Fibroblast of mammary gland (primary cell): ENCODE data around the gene STK24.

Experiments used
- DNase-seq: peaks from one replicate; pipeline ENCODE4 v3.0.0-alpha.2; 2010; ENCODE audit warnings: low read depth
- H3K4me3 ChIP-seq: 2 replicates; pipeline ENCODE4 v1.5.1; 2011; ENCODE audit warnings: low read depth, mild to moderate bottlenecking, low read length, moderate library complexity; ENCODE audit not compliant: control insufficient read depth
- TF ChIP-seq, protein P1 (sequence below): conservative IDR thresholded peaks from 2 replicates; pipeline ENCODE4 v1.5.1; 2011; ENCODE audit warnings: low read depth, low read length, inconsistent platforms; ENCODE audit not compliant: control insufficient read depth, insufficient read depth

Gene STK24

DNA sequence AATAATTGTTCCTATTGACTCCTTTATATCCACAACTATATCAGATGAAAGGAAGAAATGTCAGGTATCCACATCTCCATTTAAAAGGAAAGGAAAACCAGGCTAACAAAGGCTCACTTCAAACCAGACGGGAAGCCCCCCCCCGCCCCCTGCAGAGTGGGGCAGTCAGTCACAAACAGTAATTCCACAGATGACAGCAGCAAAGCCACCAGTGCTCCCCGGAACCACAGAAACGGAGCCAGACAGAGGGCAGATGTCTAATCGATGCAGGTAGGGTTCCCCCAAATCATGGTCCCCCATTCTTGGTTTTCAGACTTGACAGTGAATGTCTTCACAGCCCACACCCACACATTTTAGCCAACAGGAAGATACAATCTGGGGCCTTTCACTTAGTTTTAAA is 100.8 kb downstream of the STK24 start:
- H3K4me3 ChIP-seq, result no peak overlapping the region
- DNase-seq, result no peak
- TF ChIP-seq, protein P1, sequence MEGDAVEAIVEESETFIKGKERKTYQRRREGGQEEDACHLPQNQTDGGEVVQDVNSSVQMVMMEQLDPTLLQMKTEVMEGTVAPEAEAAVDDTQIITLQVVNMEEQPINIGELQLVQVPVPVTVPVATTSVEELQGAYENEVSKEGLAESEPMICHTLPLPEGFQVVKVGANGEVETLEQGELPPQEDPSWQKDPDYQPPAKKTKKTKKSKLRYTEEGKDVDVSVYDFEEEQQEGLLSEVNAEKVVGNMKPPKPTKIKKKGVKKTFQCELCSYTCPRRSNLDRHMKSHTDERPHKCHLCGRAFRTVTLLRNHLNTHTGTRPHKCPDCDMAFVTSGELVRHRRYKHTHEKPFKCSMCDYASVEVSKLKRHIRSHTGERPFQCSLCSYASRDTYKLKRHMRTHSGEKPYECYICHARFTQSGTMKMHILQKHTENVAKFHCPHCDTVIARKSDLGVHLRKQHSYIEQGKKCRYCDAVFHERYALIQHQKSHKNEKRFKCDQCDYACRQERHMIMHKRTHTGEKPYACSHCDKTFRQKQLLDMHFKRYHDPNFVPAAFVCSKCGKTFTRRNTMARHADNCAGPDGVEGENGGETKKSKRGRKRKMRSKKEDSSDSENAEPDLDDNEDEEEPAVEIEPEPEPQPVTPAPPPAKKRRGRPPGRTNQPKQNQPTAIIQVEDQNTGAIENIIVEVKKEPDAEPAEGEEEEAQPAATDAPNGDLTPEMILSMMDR, result no peak

DNA sequence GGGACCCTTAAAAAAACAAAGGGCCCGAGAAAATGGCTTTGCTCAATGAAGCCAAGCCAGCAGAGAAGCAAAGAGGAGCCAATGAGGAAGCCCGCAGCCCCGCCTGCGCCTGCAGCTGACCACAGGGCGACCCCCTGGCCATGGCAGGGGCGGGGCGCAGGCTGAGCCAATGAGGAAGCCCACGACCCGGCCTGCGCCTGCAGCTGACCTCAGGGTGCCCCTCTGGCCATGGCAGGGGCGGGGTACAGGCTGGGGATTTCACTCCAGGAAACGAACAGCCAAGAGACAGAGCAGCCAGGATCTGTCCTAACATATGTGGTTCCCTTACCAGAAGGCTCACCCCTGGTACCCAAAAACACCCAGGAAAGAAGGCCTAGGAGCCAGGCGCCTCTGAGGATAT is 101.4 kb downstream of the STK24 start:
- TF ChIP-seq, protein P1, result no peak
- no peak overlapping the region for H3K4me3 ChIP-seq
- no peak for DNase-seq

DNA sequence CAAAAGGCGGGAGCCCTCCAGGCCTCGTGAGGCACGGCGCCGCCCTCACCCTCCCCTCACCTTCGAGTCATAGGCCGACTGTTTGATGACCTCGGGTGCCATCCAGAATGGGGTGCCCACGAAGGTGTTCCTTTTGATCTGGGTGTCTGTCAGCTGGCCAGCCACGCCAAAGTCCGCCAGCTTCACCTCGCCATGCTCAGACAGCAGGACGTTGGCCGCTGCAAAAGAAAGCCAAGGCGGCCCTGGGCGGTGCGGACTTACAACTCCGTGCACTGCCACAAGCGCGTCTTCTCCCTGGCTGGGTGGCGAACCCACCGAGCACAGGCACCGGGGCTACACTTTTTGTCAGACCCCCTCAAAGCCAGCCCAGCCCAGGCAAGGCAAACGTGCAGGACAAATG is 102.1 kb downstream of the STK24 start:
- no peak for DNase-seq
- no peak overlapping the region for H3K4me3 ChIP-seq
- TF ChIP-seq, protein P1, result no peak

DNA sequence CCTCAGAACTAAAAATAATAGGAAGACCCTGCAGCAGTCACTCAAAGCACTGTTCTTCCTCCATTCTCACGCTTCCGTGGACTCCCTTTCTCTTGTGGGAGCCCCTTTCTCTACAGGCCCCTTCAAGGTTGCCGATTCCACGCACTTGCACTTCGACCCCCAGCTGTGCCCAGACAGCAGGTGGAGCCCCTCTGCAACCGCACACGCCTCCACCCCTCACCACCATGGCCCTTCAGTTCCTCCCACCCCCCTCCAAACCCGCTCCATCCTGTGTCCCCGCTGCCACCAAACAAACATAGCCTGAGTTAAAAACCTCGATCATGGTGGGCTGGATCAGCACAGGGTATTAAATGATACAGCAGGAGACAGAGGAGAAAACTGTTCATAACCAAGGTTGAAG is 102.6 kb downstream of the STK24 start:
- TF ChIP-seq, protein P1, result no peak
- H3K4me3 ChIP-seq, result no peak overlapping the region
- DNase-seq, result no peak

DNA sequence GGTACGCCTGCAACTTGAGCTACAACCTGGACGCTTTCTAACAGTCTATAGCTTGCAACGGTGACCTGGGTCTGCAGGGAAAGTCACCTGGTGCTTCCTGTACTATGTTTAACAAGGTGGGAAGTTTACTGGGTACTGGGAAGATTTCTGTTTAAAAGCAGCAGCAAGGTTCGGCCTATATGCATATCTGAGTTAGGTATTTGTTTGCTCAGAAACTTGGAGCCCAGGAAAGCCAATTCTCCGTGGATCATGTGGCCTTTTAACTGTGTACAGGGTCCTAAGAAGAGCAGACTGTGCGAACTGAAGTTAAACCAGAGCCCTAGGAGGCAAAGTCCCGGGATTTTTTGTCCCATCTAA is 103.1 kb downstream of the STK24 start:
- H3K4me3 ChIP-seq, result no peak overlapping the region
- TF ChIP-seq, protein P1, result no peak
- DNase-seq, result no peak

DNA sequence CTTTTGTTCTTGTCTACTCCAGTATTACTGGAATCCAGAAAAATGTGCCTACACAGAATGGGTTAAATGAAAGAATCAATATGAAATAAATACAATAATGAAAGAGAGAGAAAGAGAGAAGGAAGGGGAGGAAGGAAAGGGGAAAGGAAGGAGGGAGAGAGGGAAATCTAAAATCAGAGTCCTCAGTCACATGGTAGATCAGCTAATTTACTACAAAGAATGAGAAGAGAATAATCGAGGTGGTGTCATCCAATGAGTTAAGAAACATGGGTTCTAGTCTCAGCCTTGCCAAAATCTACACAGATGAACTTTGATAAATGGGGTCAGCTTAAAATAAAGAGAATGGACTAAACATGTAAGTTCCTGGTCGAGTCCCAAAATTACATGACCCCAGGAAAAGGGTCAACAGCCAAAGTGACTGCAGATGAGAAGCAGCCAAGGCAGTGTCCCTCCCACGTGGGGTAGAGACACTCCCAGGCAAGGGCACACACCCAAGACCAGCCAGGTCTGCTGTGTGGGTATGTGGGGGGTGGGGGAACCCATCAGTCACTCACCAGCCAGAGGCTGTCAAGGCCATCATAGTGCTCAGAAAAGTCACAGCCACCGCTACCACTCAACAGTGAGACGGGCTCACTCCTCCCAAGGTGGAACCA is 103.6 kb downstream of the STK24 start:
- no peak overlapping the region for H3K4me3 ChIP-seq
- TF ChIP-seq, protein P1, result no peak
- no peak for DNase-seq

DNA sequence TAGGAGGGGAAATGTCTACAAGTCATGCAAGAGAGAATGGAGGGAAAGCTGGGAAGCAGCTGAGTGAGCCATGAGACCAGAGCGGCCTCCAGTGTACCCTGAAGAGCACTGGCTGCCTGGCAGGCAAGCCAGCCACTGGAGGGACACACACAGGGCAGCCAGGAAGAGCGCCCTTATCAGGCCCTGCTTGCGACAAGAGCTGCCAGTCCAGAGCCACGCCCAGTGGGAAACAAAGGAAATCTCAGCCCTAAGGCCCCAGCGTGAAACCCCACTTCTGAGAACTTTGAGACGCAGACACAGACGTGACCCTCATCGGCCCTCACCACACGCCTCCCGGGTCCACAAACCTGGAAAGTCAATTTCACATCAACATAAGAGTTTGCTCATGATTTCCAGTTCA is 105.0 kb downstream of the STK24 start:
- no peak overlapping the region for H3K4me3 ChIP-seq
- no peak for DNase-seq
- TF ChIP-seq, protein P1, result no peak
